ENCODE data around the gene PRDM16. TPM values are rescaled to one million over a fixed set of nuclear protein-coding genes. Genes with fewer than 3 reads are reported as not detected.
A peak's percentile ranks its signal among the peaks of the same experiment; 100 is the strongest.

The PRDM16 gene
- total RNA-seq, 4 donors from 2014 or later = 0.08 to 0.19 (median 0.12) TPM

GRCh38 chr1:3366126-3367051 lies 297.4 kb downstream of the PRDM16 start:
- peak overlapping the region in 1 of 4 donors; percentile 8 for H3K4me3 ChIP-seq
- DNase-seq = no peak
- intact Hi-C loops (cut with DNase I) = no loop called here
- peaks cover 0 to 34% (median 7%) of the 10 kb centered on the region in 3 donors for H3K4me1 ChIP-seq
- H3K27ac ChIP-seq = peak overlapping the region; percentile 19 to 77 (median 50)
- WGBS, 2 donors = 50 to 61% methylated on average over 21 to 33 of the region's 42 CpGs
- peaks cover 0 to 82% (median 0%) of the 10 kb centered on the region in 4 donors for H3K27me3 ChIP-seq
- TF ChIP-seq POLR2A (IDR thresholded peaks at IDR 0.05) = no peak
- TF ChIP-seq, protein P1, sequence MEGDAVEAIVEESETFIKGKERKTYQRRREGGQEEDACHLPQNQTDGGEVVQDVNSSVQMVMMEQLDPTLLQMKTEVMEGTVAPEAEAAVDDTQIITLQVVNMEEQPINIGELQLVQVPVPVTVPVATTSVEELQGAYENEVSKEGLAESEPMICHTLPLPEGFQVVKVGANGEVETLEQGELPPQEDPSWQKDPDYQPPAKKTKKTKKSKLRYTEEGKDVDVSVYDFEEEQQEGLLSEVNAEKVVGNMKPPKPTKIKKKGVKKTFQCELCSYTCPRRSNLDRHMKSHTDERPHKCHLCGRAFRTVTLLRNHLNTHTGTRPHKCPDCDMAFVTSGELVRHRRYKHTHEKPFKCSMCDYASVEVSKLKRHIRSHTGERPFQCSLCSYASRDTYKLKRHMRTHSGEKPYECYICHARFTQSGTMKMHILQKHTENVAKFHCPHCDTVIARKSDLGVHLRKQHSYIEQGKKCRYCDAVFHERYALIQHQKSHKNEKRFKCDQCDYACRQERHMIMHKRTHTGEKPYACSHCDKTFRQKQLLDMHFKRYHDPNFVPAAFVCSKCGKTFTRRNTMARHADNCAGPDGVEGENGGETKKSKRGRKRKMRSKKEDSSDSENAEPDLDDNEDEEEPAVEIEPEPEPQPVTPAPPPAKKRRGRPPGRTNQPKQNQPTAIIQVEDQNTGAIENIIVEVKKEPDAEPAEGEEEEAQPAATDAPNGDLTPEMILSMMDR (IDR thresholded peaks at IDR 0.05) = no peak
- H3K9me3 ChIP-seq = no peaks in the 10 kb centered on the region
- H3K36me3 ChIP-seq = no peaks in the 10 kb centered on the region

DNA sequence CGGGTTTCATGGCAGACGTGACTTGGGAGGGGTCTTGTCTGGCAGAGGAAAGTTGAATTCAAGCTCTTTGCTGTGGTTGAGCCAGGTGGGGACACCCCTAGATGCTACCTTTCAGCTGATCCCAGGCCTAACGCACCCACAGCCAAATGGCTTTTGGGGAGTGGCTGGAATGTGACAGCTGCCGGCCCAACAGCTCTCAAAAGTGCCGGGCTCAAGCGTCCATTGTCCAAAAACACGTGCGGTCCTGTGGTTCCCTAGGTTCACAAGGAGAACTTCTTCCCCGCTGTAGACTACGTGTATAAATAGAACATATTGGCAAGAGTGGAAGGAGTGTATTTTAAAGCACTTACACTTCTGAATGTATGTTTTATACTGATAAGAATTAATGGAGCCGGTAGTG lies 298.4 kb downstream of the PRDM16 start:
- no peaks in the 10 kb centered on the region for H3K9me3 ChIP-seq
- H3K4me1 ChIP-seq = peaks cover 0 to 34% (median 7%) of the 10 kb centered on the region in 3 donors
- no peak for DNase-seq
- intact Hi-C loops (cut with DNase I) = no loop called here
- no peaks in the 10 kb centered on the region for H3K36me3 ChIP-seq
- H3K4me3 ChIP-seq = no peak overlapping the region
- H3K27ac ChIP-seq = peak overlapping the region in 3 of 4 donors; percentile 19 to 64 (median 44)
- WGBS, 2 donors = 72% methylated on average over 9 to 11 of the region's 11 CpGs
- no peak for TF ChIP-seq POLR2A (IDR thresholded peaks at IDR 0.05)
- TF ChIP-seq, protein P1 (IDR thresholded peaks at IDR 0.05) = no peak
- peaks cover 0 to 82% (median 0%) of the 10 kb centered on the region in 4 donors for H3K27me3 ChIP-seq

GRCh38 chr1:3368059-3368458 lies 299.1 kb downstream of the PRDM16 start:
- no peak for DNase-seq
- Histone ChIP-seq H3K36me3 (no peaks in the 10 kb centered on the region), H3K27ac (peak overlapping the region in 3 of 4 donors; percentile 49 to 88 (median 76)), H3K4me3 (no peak overlapping the region), H3K4me1 (peaks cover 0 to 34% (median 7%) of the 10 kb centered on the region in 3 donors), H3K27me3 (peaks cover 0 to 82% (median 0%) of the 10 kb centered on the region in 4 donors), H3K9me3 (no peaks in the 10 kb centered on the region)
- WGBS, 2 donors = 67 to 84% methylated on average over 7 to 10 of the region's 14 CpGs
- intact Hi-C loops (cut with DNase I) = no loop called here
- no peak for TF ChIP-seq POLR2A (IDR thresholded peaks at IDR 0.05)

GRCh38 chr1:3368711-3369445 lies 299.9 kb downstream of the PRDM16 start:
- H3K9me3 ChIP-seq = no peaks in the 10 kb centered on the region
- 47 to 58% methylated on average over 14 to 15 of the region's 16 CpGs for WGBS, 2 donors
- peaks cover 0 to 82% (median 0%) of the 10 kb centered on the region in 4 donors for H3K27me3 ChIP-seq
- peaks cover 0 to 34% (median 7%) of the 10 kb centered on the region in 3 donors for H3K4me1 ChIP-seq
- TF ChIP-seq, protein P1 (IDR thresholded peaks at IDR 0.05) = no peak
- no peak for TF ChIP-seq POLR2A (IDR thresholded peaks at IDR 0.05)
- DNase-seq = no peak
- H3K4me3 ChIP-seq = no peak overlapping the region
- intact Hi-C loops (cut with DNase I) = no loop called here
- no peaks in the 10 kb centered on the region for H3K36me3 ChIP-seq
- H3K27ac ChIP-seq = peak overlapping the region; percentile 17 to 88 (median 62)

GRCh38 chr1:3369446-3370076 lies 300.6 kb downstream of the PRDM16 start:
- WGBS, 2 donors = 37 to 56% methylated on average over 10 to 12 of the region's 12 CpGs
- H3K4me3 ChIP-seq = no peak overlapping the region
- no peak for TF ChIP-seq POLR2A (IDR thresholded peaks at IDR 0.05)
- TF ChIP-seq, protein P1 (IDR thresholded peaks at IDR 0.05) = no peak
- peaks cover 0 to 82% (median 0%) of the 10 kb centered on the region in 4 donors for H3K27me3 ChIP-seq
- DNase-seq = no peak
- H3K9me3 ChIP-seq = no peaks in the 10 kb centered on the region
- H3K27ac ChIP-seq = peak overlapping the region; percentile 17 to 88 (median 70)
- peaks cover 0 to 34% (median 7%) of the 10 kb centered on the region in 3 donors for H3K4me1 ChIP-seq
- intact Hi-C loops (cut with DNase I) = no loop called here
- H3K36me3 ChIP-seq = no peaks in the 10 kb centered on the region
